Trophoblast cell (in vitro differentiated cells and primary cell): ENCODE data around the gene GNAL.
"Not testable (repeated sequence)": the region's sequence is repeated elsewhere in the genome, so short reads cannot be mapped to it uniquely, and the experiment has no call there.

Source experiments
- DNase-seq, 2 donors: peaks; one replicate each; pipeline ENCODE4 v3.0.0-alpha.2; 2016
- H2AFZ ChIP-seq: 2 replicates; pipeline ENCODE4 v1.6.1; 2013; ENCODE audit warnings: low read length, moderate library complexity, mild to moderate bottlenecking; ENCODE audit not compliant: insufficient read depth, poor library complexity
- H2AK5ac ChIP-seq: 2 replicates; pipeline ENCODE4 v1.6.1; 2013; ENCODE audit warnings: mild to moderate bottlenecking, low read length
- H2BK120ac ChIP-seq: 2 replicates; pipeline ENCODE4 v1.6.1; 2013; ENCODE audit warnings: low read length, mild to moderate bottlenecking, moderate library complexity; ENCODE audit not compliant: insufficient read depth, poor library complexity
- H2BK12ac ChIP-seq: 2 replicates; pipeline ENCODE4 v1.6.1; 2013; ENCODE audit warnings: mild to moderate bottlenecking, low read length, moderate library complexity
- H2BK5ac ChIP-seq: 2 replicates; pipeline ENCODE4 v1.6.1; 2013; ENCODE audit warnings: low read length, low read depth, moderate library complexity, mild to moderate bottlenecking; ENCODE audit not compliant: poor library complexity
- H3K14ac ChIP-seq: 2 replicates; pipeline ENCODE4 v1.6.1; 2013; ENCODE audit warnings: mild to moderate bottlenecking, low read length
- H3K18ac ChIP-seq: 2 replicates; pipeline ENCODE4 v1.6.1; 2013; ENCODE audit warnings: mild to moderate bottlenecking, low read length
- H3K23ac ChIP-seq: 2 replicates; pipeline ENCODE4 v1.6.1; 2013; ENCODE audit warnings: low read length
- H3K27ac ChIP-seq: 2 replicates; pipeline ENCODE4 v1.5.1; 2013; ENCODE audit warnings: low read depth, mild to moderate bottlenecking, inconsistent platforms, low read length, moderate library complexity
- H3K27me3 ChIP-seq: 2 replicates; pipeline ENCODE4 v1.6.1; 2013; ENCODE audit warnings: inconsistent platforms, mild to moderate bottlenecking, low read length, moderate library complexity; ENCODE audit not compliant: insufficient read depth
- H3K36me3 ChIP-seq, 2 experiments: 1 replicate in 1 of 2; 2 replicates in 1 of 2; pipeline ENCODE4 v1.6.1; 2013; ENCODE audit warnings: low read length in 2 of 2, mild to moderate bottlenecking in 2 of 2, moderate library complexity in 1 of 2; ENCODE audit not compliant: insufficient read depth in 2 of 2, control insufficient read depth in 1 of 2
- H3K4ac ChIP-seq: 2 replicates; pipeline ENCODE4 v1.6.1; 2013; ENCODE audit warnings: low read depth, mild to moderate bottlenecking, low read length, moderate library complexity
- H3K4me1 ChIP-seq, 2 experiments: 1 replicate in 1 of 2; 2 replicates in 1 of 2; pipeline ENCODE4 v1.6.1; 2013; ENCODE audit warnings: low read length in 2 of 2, mild to moderate bottlenecking in 2 of 2, moderate library complexity in 1 of 2; ENCODE audit not compliant: insufficient read depth in 2 of 2, control insufficient read depth in 1 of 2
- H3K4me2 ChIP-seq: 2 replicates; pipeline ENCODE4 v1.6.1; 2013; ENCODE audit warnings: inconsistent platforms, mild to moderate bottlenecking, low read length, moderate library complexity
- H3K4me3 ChIP-seq: 2 replicates; pipeline ENCODE4 v1.5.1; 2013; ENCODE audit warnings: mild to moderate bottlenecking, low read depth, low read length, inconsistent platforms
- H3K79me1 ChIP-seq: one replicate; pipeline ENCODE4 v1.6.1; 2013; ENCODE audit warnings: low read length
- H3K79me2 ChIP-seq: 2 replicates; pipeline ENCODE4 v1.6.1; 2013; ENCODE audit warnings: low read length, mild to moderate bottlenecking; ENCODE audit not compliant: control insufficient read depth, insufficient read depth, poor library complexity
- H3K9ac ChIP-seq: 2 replicates; pipeline ENCODE4 v1.6.1; 2013; ENCODE audit warnings: mild to moderate bottlenecking, low read length
- H3K9me3 ChIP-seq: 2 replicates; pipeline ENCODE4 v1.6.1; 2013; ENCODE audit warnings: low read depth, mild to moderate bottlenecking, control low read depth, inconsistent platforms, low read length; ENCODE audit not compliant: insufficient read depth
- H4K12ac ChIP-seq: 2 replicates; pipeline ENCODE4 v1.6.1; 2013; ENCODE audit warnings: low read depth, mild to moderate bottlenecking, low read length, moderate library complexity
- H4K8ac ChIP-seq: 2 replicates; pipeline ENCODE4 v1.6.1; 2013; ENCODE audit warnings: low read depth, mild to moderate bottlenecking, low read length, moderate library complexity
- H4K91ac ChIP-seq: one replicate; pipeline ENCODE4 v1.6.1; 2013; ENCODE audit warnings: low read depth, mild to moderate bottlenecking, low read length, moderate library complexity
- WGBS: extraction: QIAGEN DNeasy Blood & Tissue Kit; methylation state at CpG from one replicate; pipeline ENCODE4 v1.1.7; 2013; ENCODE audit warnings: missing lambda C conversion rate; ENCODE audit not compliant: insufficient read length, insufficient coverage; ENCODE audit errors: extremely low coverage; 5-methylcytosine and 5-hydroxymethylcytosine counted together

GNAL gene

GRCh38 chr18:11716767-11717315 lies 27.8 kb downstream of the GNAL start:
- not testable (repeated sequence) for H2BK5ac ChIP-seq, H3K4me3 ChIP-seq, H2BK12ac ChIP-seq, H3K79me2 ChIP-seq, H3K4me2 ChIP-seq, H3K27me3 ChIP-seq, H3K14ac ChIP-seq, H2AFZ ChIP-seq, H2BK120ac ChIP-seq, H3K18ac ChIP-seq, H3K36me3 ChIP-seq, H4K8ac ChIP-seq, H3K4me1 ChIP-seq, H4K12ac ChIP-seq, H3K79me1 ChIP-seq, H3K9me3 ChIP-seq, DNase-seq, H3K9ac ChIP-seq, H3K27ac ChIP-seq, H2AK5ac ChIP-seq, H3K23ac ChIP-seq, H4K91ac ChIP-seq, H3K4ac ChIP-seq
- no CpG with 5 or more reads among the region's 24 CpGs for WGBS

- H3K18ac ChIP-seq: no peak overlapping the region
- no peak overlapping the region for H3K14ac ChIP-seq
- no peak overlapping the region for H2BK12ac ChIP-seq
- no peak overlapping the region for H3K4me2 ChIP-seq
- no peak overlapping the region for H4K12ac ChIP-seq
- H3K36me3 ChIP-seq: no peaks in the 10 kb centered on the region
- H3K9ac ChIP-seq: no peak overlapping the region
- H3K4ac ChIP-seq: no peak overlapping the region
- no peak overlapping the region for H3K4me3 ChIP-seq
- no peak overlapping the region for H2BK5ac ChIP-seq
- H3K9me3 ChIP-seq: peaks cover 2% of the 10 kb centered on the region
- no CpG with 5 or more reads among the region's 2 CpGs for WGBS
- no peaks in the 10 kb centered on the region for H3K4me1 ChIP-seq
- no peak overlapping the region for H2AK5ac ChIP-seq
- H3K23ac ChIP-seq: no peak overlapping the region
- H3K79me2 ChIP-seq: no peaks in the 10 kb centered on the region
- no peak for DNase-seq
- H4K91ac ChIP-seq: no peak overlapping the region
- no peak overlapping the region for H2BK120ac ChIP-seq
- no peak overlapping the region for H2AFZ ChIP-seq
- no peak overlapping the region for H4K8ac ChIP-seq
- H3K27ac ChIP-seq: no peak overlapping the region
- no peaks in the 10 kb centered on the region for H3K27me3 ChIP-seq
- H3K79me1 ChIP-seq: no peaks in the 10 kb centered on the region
Measured at GRCh38 chr18:11719050-11719449, 30.0 kb downstream of the GNAL start.

- Histone ChIP-seq H2BK5ac (no peak overlapping the region), H2BK120ac (no peak overlapping the region), H3K4ac (no peak overlapping the region), H4K91ac (no peak overlapping the region), H3K27me3 (no peaks in the 10 kb centered on the region), H4K8ac (no peak overlapping the region), H3K4me3 (no peak overlapping the region), H3K23ac (no peak overlapping the region), H3K36me3 (no peaks in the 10 kb centered on the region), H2AK5ac (no peak overlapping the region), H3K79me1 (no peaks in the 10 kb centered on the region), H4K12ac (no peak overlapping the region), H3K14ac (no peak overlapping the region), H3K4me1 (no peaks in the 10 kb centered on the region), H2AFZ (no peak overlapping the region), H3K27ac (no peak overlapping the region), H3K18ac (no peak overlapping the region), H3K9ac (no peak overlapping the region), H3K79me2 (no peaks in the 10 kb centered on the region), H2BK12ac (no peak overlapping the region), H3K9me3 (peaks cover 5% of the 10 kb centered on the region), H3K4me2 (no peak overlapping the region)
- no CpG with 5 or more reads among the region's 7 CpGs for WGBS
- DNase-seq: no peak
Measured at GRCh38 chr18:11719621-11720020, 30.6 kb downstream of the GNAL start.

GRCh38 chr18:11721720-11722119 lies 32.7 kb downstream of the GNAL start:
- Histone ChIP-seq H2BK12ac (no peak overlapping the region), H3K4me1 (no peaks in the 10 kb centered on the region)
- DNase-seq: no peak

More at GRCh38 chr18:11721720-11722119, 32.7 kb downstream of the GNAL start:
- Histone ChIP-seq H3K79me2 (no peaks in the 10 kb centered on the region), H4K12ac (no peak overlapping the region), H3K36me3 (no peaks in the 10 kb centered on the region), H3K18ac (no peak overlapping the region), H3K27ac (no peak overlapping the region), H2AK5ac (no peak overlapping the region), H3K9me3 (peaks cover 5% of the 10 kb centered on the region), H3K27me3 (no peaks in the 10 kb centered on the region), H3K9ac (no peak overlapping the region), H2AFZ (no peak overlapping the region), H3K14ac (no peak overlapping the region), H2BK120ac (no peak overlapping the region), H3K4me3 (no peak overlapping the region), H3K79me1 (no peaks in the 10 kb centered on the region), H4K91ac (no peak overlapping the region), H3K4ac (no peak overlapping the region), H3K4me2 (no peak overlapping the region), H3K23ac (no peak overlapping the region), H4K8ac (no peak overlapping the region), H2BK5ac (no peak overlapping the region)
- WGBS: no CpG with 5 or more reads among the region's 3 CpGs
